NCI-H748 treated with DMSO at 0.1 percent for 48 hours (cell line): ENCODE results near the gene RPS6KA4.

Source experiments
- DNase-seq: peaks from one replicate; lab custom pipeline; 2025; lab: John Stamatoyannopoulos, UW

The RPS6KA4 gene

DNA sequence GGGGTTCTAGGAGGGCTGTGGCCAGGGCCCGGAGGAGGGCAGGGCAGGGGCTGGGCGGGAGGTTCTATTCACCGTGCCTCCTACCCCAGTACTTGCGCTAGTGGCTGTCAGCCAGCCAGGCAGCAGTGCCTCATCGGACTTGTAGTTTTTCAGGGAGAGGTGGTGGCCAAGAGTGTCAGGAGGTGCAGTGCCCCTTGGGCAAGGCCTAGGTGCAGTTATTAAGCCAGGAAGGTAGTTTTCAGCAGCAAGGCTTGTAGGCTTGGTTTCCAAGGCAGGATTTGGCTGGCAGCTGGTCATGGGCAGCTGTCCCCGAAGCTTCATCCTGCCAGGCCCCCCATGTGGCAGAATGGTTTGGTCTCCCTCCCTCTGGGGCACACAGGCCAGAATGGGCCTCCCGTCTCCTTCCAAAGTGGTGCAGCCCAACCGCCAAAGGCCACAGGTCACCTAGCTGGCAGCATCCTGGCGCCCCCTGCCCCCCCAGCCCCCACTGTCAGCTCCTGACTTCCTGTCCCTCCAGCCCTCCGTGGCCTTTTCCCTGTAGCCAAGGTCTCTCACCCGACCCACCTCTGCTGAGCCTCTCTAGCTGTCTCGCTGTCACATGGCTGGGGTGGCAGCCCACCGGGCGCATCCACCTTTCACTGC is 10.5 kb upstream of the RPS6KA4 start:
- DNase-seq: no peak

DNA sequence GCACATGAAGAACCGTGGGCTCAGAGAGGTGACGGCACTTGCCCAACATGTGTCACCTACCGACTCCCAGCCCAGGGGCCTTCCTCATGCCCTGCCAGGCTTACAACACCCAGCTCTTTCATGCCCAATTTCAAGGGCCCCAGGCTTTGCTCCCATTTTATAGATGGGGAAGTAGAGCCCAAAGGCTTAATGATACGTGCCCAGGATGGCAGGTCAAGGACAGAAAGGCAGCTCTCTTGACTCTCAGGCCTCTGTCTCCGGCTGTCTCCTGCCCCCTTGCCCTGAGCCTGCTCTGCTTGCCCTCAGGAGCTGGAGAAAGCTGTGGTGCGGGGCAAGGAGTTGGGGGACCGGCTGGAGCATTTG is 10.0 kb upstream of the RPS6KA4 start:
- DNase-seq: no peak

DNA sequence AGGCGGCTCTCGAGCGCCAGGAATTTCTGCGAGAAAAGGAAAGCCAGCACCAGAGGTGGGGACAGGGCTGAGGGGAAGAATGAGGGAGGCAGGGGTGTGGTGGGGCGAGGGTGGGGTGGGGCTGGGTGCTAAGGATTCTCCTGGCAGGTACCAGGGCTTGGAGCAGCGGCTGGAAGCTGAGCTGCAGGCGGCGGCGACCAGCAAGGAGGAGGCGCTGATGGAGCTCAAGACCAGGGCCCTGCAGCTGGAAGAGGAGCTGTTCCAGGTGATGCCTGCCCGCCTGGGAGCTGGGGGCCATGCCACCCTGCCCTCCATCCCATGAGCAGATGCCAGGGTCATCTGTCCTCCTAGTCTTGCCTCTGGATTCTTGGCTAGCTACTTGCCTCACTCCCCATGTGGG is 9.6 kb upstream of the RPS6KA4 start:
- DNase-seq: no peak

DNA sequence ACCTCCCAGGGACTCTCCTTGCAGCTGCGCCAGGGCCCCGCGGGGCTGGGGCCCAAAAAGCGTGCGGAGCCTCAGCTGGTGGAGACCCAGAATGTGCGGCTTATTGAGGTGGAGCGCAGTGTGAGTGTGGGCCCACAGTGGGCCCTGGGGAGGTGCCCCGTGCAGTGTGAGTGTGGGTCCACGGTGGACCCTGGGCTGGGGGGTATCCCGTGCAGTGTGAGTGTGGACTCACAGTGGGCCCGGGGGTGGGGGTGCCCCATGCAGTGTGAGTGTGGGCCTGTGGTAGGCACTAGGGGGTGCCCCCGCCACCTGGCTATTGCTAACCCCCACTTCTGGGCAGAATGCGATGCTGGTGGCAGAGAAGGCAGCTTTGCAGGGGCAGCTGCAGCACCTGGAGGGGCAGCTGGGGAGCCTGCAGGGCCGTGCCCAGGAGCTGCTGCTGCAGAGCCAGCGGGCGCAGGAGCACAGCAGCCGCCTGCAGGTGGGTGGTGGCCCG is 7.8 kb upstream of the RPS6KA4 start:
- DNase-seq: no peak

DNA sequence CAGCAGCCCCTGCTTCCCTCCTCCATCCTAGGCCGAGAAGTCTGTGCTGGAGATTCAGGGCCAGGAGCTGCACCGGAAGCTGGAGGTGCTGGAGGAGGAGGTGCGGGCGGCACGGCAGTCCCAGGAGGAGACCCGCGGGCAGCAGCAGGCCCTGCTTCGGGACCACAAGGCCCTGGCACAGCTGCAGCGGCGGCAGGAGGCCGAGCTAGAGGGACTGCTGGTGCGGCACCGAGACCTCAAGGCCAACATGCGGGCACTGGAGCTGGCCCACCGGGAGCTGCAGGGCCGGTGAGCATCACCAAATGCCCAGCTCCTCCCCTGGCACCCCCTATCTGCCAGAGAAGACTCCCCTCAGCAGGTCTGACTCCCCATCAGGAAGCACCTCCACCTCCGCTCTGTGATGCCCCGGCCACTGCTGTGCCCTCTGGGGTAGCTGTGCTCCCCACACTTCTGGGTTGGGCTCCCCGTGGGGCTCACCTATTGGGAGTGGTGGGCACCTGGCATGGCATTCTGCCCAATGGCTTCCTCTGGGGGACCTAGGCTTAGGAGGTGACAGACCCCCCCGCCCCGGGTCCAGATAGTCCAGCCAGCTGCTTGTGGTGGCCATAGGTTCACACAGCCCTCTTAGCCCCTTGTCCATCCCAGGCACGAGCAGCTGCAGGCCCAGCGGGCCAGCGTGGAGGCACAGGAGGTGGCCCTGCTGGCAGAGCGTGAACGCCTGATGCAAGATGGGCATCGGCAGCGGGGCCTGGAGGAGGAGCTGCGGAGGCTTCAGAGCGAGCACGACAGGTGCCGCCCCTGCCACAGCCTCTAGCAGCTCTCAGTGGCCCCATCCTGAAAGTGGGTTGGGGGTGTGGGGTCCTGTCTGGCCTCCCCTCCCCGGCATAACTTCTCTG is 6.6 kb upstream of the RPS6KA4 start:
- no peak for DNase-seq

DNA sequence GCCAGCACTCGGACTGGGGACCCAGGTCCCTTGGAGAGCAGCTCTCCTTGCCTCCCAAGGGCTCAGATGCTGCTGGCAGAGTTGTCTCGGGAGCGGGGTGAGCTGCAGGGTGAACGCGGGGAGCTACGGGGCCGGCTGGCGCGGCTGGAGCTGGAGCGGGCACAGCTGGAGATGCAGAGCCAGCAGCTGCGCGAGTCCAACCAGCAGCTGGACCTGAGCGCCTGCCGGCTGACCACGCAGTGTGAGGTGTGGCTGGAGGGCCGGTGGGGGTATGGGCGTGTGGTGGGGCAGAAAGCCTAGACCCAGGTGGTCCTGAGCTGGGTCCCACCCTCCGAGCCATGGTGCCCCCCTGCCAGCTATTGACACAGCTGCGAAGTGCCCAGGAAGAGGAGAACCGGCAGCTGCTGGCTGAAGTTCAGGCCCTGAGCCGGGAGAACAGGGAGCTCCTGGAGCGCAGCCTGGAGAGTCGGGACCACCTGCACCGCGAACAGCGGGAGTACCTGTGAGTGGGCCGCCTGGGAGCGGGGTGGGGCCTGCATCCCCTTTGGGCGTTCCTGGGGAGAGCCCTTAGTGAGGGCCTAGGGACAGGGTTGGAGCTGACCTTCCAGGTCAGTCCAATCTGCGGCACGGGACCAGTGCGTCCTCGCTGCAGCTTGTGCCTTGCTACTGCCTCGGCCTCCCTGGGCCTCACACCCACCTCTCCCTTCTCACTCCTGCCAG is 5.8 kb upstream of the RPS6KA4 start:
- no peak for DNase-seq

DNA sequence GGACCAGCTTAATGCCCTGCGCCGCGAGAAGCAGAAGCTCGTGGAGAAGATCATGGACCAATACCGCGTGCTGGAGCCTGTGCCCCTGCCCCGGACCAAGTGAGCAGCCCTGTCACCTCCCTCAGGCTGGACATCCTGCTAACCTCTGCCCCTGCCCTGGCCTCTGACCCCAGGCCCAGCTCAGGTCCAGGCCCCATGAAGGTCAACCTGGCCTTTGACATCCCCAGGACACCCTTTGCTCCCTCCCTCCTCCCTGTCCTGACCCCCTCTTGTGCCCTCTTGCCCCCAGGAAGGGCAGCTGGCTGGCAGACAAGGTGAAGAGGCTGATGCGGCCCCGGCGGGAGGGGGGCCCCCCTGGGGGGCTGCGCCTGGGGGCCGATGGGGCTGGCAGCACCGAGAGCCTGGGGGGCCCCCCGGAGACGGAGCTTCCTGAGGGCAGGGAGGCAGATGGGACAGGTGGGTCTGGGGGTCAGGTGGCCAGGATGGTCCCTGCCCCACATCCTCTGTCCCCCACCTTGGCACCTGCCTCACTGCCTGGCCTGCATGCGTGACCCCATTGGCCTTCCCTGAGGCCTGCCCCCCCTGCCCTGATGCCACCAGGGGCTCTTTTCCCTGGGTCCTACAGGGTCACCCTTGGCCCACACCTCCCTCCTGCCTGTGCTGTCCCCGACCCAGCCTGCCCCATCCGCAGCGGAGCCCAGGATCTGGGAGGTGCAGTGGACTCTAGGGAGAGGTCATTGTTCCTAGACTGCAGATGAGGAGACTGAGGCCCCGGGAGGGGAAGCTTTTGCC is 5.1 kb upstream of the RPS6KA4 start:
- no peak for DNase-seq

DNA sequence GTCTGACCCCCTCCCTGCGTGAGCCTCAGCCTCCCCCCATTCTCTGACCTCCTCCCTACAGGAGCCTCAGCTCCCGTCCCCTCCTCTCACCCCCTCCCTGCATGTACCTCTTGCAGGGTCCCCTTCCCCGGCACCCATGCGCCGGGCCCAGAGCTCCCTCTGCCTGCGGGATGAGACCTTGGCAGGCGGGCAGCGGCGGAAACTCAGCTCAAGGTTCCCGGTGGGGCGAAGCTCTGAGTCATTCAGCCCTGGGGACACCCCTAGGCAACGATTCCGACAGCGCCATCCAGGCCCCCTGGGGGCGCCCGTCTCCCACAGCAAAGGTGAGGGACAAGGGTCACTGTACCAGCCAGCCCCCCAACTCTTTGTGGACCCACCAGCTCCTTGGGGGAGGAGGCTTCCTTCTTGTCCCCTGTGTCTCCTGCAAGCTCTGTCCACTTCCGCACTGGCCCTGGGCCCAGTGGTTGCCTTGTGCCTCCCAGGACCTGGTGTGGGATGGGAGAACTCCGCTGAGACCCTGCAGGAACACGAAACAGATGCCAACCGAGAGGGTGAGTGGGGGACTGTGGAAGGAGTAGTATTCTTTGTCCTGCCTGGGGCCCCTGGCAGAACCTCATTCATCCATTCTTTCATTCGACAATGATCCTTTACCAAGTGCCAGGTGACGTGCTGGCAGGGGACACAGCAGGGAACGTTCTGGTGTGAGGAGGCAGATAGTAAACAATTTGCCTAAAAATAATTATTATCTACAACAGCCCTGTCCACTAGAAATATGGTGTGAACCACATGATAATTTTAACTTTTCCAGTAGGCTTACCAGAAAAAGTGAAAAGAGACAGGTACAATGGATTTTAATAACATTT is 3.7 kb upstream of the RPS6KA4 start:
- DNase-seq: peak; percentile 24

DNA sequence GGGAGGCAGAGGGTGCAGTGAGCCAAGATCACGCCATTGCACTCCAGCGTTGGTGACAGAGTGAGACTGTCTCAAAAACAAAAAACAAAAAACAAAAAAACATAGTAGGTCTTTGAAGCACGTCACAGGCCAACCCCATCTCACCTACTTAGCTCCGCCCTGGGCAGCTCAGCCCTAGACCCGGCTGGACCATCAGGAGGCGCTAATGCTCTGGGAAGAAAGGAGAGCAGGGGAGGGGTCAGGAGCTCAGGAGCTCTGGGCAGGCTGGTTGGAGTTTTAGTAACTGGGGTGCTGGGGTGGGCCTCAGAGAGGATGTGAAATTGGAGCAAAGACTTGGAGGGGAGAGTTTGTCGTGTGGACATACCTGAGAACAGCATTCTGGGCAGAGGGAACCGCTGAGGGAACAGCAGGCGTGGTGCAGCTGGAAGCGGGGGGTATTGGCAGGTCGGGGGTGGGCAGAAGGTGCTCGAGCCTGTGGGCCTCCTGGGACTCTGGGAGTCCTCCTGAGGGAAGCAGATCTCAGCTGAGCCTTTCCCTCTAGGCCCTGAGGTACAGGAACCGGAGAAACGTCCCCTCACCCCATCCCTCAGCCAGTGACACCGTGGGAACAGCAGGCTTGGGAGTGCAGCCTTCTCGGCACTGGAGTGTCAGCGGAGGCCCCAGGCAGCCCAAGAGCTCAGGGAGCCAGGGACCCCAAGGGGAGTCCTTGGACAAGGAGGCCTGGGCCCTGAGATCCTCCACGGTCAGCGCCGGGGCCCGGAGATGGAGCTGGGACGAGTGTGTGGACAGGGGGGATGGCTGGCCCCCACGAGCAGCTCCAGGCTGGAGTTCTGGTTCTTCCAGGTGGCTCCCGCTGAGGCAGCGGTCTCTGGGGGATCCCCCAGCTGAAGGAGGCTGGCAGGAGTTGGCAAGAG is 2.2 kb upstream of the RPS6KA4 start:
- peak; percentile 23 for DNase-seq

DNA sequence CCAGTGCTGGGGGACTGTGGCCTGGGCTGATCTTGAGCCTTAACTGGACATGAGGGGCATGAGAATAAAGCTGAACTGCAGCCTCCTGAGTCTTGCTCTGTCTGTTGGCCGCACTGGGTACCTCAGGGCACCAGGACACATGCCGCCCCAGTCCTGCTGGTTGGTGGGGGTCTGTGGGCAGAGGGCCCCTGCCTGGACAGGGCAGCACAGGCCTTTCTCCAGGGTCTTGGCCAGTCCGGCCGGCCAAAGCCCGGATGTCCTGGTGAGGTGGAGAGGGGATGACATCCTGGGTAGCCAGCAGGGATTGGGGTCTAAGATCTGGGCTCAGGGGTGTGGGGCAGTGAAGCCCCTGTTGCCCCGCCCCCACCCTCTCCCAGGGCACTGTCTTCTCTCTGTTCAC is 1.5 kb upstream of the RPS6KA4 start:
- DNase-seq: no peak

DNA sequence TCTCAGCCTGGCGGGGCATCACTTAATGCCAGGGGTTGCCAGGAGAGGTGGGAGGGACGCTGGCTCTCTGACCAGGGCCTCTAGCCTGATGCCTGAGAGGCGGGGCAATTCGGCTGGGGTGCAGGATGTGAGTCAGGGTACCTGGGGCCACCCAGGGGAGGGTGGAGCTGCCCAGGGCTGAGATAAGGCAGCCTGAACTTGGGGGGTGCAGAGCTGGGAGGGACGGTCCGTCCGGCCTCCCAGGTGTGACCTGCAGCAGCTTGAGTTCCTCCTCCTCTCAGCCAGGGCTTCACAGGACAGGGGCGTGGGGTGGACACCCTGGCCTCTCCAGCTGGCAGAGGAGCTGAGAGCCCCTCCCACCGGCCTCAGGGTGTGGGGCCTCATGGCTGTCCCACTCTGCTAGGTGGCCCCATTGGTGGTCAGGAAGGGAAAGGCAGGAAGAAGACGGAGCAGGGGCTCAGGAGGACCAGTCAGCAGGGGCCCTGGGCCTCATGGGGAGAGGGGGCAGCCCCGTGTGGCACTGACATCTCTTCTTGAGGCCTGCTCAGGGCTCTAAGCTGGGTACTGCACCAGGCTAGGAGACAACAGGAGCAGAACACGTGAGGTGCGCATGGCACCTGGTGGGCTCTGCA is 942 bp upstream of the RPS6KA4 start:
- DNase-seq: no peak

DNA sequence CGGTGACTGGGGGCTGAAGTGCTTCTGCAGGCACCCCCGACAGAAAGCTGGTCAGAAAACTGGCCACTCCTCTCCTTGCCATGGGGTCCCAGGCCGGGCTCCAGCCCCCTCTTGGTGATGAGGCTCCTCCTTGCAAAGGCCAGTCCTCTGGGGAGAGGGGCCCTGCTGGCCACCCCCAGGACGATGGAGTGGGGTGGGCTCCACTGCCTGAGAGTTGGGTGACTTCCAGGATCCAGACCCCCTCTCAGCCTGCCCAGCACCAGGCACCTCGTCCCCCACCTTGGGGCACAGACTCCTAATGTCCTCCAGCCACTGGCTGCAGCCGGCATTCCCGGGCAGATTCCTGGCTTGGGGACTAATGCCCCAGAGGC is 441 bp upstream of the RPS6KA4 start:
- no peak for DNase-seq

DNA sequence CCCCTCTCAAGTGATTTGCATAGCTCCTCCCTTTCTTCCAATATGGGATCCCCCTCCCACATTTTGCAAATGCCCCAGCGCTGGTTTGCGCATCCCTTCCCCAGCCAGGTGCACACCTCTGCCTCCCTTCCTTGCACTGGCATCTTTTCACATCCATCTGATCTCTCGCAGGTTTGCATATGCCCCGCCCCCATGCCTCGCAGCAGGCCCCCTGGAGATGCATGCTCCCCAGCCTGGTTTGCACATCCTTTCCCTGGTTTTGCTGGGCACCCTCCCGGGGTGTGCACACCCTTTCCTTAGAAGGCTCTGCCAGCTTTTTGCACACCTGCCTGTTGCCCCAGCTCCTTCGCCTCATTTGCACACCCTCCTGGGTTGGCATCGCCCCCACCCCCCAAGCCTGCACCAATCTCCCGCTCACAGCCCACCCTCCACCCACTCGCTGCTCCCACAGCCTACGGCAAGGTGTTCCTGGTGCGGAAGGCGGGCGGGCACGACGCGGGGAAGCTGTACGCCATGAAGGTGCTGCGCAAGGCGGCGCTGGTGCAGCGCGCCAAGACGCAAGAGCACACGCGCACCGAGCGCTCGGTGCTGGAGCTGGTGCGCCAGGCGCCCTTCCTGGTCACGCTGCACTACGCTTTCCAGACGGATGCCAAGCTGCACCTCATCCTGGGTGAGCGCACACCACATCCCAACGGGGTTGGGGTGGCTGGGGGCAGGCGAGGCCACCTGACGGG is 917 bp downstream of the RPS6KA4 start:
- no peak for DNase-seq

DNA sequence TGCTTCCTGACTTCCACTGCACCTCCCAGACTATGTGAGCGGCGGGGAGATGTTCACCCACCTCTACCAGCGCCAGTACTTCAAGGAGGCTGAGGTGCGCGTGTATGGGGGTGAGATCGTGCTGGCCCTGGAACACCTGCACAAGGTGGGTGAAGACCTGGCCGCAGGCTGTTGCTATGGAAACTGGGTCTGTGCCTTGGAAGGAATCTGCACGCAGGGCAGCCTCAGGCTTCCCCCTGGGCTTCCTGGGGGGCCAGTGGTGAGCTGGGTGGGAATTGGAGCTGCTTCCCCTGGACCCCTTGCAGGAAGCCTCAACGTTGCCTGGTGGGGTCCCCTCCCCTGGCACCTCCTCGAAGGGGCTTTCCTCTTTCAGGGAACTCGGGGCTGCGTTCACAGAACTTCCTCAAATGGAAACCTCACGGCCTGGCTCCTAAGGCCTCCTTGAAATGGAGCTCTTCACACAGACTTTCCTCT is 1.5 kb downstream of the RPS6KA4 start:
- DNase-seq: no peak

DNA sequence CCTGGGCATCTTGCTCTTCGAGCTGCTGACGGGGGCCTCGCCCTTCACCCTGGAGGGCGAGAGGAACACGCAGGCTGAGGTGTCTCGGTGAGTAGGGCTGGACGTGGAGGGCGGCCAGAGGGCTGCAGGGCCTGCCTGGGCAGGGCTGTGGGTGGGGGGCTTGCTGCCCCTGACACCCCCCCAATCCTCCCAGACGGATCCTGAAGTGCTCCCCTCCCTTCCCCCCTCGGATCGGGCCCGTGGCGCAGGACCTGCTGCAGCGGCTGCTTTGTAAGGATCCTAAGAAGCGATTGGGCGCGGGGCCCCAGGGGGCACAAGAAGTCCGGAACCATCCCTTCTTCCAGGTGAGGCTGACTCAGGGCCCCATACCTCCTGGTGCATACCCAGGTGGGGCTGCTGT is 2.7 kb downstream of the RPS6KA4 start:
- no peak for DNase-seq

DNA sequence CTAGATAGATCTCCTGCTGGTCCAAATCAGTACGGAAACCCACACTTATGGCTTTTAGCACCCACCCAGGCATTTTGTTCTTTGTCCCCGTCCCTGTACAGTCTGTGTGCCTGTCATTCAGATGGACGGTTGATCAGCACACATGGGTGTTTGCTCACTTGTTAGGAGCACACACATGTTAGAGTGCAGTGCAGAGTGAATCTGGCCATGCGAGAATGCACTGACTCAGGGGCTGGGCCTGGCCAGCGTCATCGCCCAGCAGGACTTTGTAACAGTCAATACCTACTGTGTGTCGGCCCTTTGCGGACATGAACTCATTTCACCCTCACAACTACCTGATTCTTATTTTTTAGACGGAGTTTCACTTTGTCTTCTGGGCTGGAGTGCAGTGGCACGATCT is 3.4 kb downstream of the RPS6KA4 start:
- DNase-seq: no peak

DNA sequence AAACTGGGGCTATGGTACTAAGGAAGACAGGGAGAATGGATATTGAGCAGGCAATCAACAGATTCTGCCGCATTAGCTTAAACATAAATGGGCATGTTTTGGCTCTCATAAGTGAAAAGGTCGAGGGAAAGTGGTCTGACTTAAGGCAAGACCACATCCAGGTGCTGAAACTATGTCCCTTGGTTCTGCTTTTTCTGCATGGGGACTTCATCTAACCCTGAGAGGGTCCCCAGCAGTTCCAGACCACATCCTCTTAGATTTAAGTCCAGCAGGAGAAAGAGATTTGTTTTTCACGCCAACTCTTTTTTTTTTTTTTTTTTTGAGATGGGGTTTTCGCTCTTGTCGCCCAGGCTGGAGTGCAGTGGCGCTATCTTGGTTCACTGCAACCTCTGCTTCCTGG is 5.5 kb downstream of the RPS6KA4 start:
- no peak for DNase-seq

DNA sequence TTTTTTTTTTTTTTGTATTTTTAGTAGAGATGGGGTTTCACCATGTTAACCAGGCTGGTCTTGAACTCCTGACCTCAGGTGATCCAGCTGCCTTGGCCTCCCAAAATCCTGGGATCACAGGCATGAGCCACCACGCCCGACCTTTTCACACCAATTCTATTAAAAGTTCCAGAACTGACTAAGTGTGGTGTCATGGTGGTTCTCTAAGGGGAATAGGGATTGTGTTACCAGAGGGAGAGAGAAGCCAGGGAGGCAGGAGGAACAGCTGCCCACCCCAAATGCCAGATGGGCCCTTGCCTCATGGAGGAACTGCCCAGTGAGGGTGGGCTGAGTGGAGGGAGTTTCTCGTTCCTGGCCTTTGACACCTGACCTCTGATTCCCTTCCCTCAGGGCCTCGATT is 5.9 kb downstream of the RPS6KA4 start:
- DNase-seq: no peak

DNA sequence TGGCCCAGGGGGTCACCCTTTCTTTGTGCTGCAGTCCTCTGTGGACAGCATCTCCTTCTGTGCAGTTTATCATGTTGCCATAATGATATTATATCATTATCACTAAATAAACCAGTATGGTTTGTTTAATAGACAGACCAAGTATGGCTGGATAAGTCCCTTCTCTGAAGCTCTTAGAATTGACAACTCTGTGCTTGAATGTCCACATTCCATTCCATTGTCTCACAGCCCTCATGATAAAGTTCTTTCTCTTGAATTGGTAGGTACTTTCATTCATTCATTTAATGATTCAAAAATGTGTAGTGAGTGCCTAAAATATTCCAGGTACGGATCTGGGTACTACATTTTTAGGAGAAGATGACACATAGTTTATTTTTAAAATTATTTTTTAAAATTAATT is 7.8 kb downstream of the RPS6KA4 start:
- DNase-seq: no peak
